Lower leg skin (tissue), 3 donors: ENCODE measurements around the gene PALLD.

Source experiments
- CTCF ChIP-seq, 3 donors: fragments of 450-650 bp; IDR thresholded peaks; one replicate each; pipeline ENCODE4 v1.5.1; 2016; ENCODE audit warnings: antibody characterized with exemption in 3 of 3, mild to moderate bottlenecking in 3 of 3, moderate library complexity in 2 of 3
- POLR2A ChIP-seq, 2 donors: fragments of 450-650 bp; IDR thresholded peaks; one replicate each; pipeline ENCODE4 v1.6.1; 2016 to 2017; ENCODE audit warnings: antibody characterized with exemption in 2 of 2, mild to moderate bottlenecking in 1 of 2, moderate library complexity in 1 of 2

GRCh38 chr4:168924667-168925066 lies 427.8 kb downstream of the PALLD start:
- TF ChIP-seq CTCF (IDR thresholded peaks at IDR 0.05) (no peak), POLR2A (IDR thresholded peaks at IDR 0.05) (no peak)
